GM12878 (cell line): ENCODE data around the gene DNAH5.

Experiments used
- CTCF ChIP-seq, 3 experiments: IDR thresholded peaks in 2 of 3; conservative IDR thresholded peaks in 1 of 3; 2 replicates each; pipeline ENCODE4 v1.5.1; 2011; ENCODE audit warnings: low read depth in 3 of 3, low read length in 3 of 3, mild to moderate bottlenecking in 3 of 3, control low read depth in 2 of 3, moderate library complexity in 2 of 3, inconsistent platforms in 1 of 3, mixed read lengths in 1 of 3; ENCODE audit not compliant: control insufficient read depth in 2 of 3, insufficient read depth in 1 of 3; ENCODE audit errors: extremely low read depth in 1 of 3
- EZH2 ChIP-seq: IDR thresholded peaks from 2 replicates; pipeline ENCODE4 v1.6.1; 2012; ENCODE audit warnings: low read depth, mild to moderate bottlenecking, control low read depth, inconsistent platforms, low read length, borderline replicate concordance; ENCODE audit not compliant: control insufficient read depth
- FOXM1 ChIP-seq: IDR thresholded peaks from 2 replicates; pipeline ENCODE4 v1.6.1; 2012; ENCODE audit warnings: low read depth, mild to moderate bottlenecking, inconsistent platforms, low read length, moderate library complexity
- KDM1A ChIP-seq: fragments of 200-600 bp; sonication (generic); IDR thresholded peaks from 2 replicates; pipeline ENCODE4 v1.6.1; 2016; ENCODE audit warnings: borderline replicate concordance
- MTA3 ChIP-seq: IDR thresholded peaks from 2 replicates; pipeline ENCODE4 v1.6.1; 2012; ENCODE audit warnings: low read length, inconsistent platforms, borderline replicate concordance
- POLR2A ChIP-seq: IDR thresholded peaks from 2 replicates; pipeline ENCODE4 v1.6.1; 2011; ENCODE audit warnings: low read depth, mild to moderate bottlenecking, low read length
- POLR2AphosphoS5 ChIP-seq: IDR thresholded peaks from 2 replicates; pipeline ENCODE4 v1.6.1; 2011; ENCODE audit warnings: mild to moderate bottlenecking, low read length, inconsistent platforms
- RAD21 ChIP-seq: IDR thresholded peaks from 2 replicates; pipeline ENCODE4 v1.6.1; 2011; ENCODE audit warnings: mild to moderate bottlenecking, low read depth, low read length, moderate library complexity; ENCODE audit not compliant: insufficient read depth
- STAT1 ChIP-seq: fragments of 450-650 bp; conservative IDR thresholded peaks from 2 replicates; pipeline ENCODE4 v1.6.1; 2014; ENCODE audit warnings: antibody characterized with exemption, mild to moderate bottlenecking
- ZBTB33 ChIP-seq: fragments of 450-650 bp; IDR thresholded peaks from 2 replicates; pipeline ENCODE4 v1.6.1; 2017; ENCODE audit warnings: mild to moderate bottlenecking

DNA sequence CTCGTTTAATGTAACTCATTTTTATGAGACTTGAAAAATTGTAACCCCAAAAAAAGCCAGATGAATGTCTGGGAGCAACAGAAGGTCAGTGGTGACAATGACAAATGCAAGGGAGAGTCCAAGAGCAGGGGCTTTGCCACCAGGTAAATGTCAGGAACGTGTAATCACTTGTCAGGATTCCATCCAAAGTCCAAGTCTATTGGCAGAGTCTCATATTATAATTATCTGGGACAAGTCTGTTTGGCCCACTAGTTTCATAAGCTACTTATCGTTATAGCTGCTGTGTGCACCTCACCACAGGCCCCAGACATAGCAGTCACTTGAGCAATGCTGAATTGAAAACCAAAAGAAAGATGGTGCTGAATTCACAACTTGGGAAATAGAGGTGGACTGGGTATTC, 180.8 kb downstream of the DNAH5 start:
- TF ChIP-seq MTA3 (no peak), CTCF (IDR thresholded peaks at IDR 0.05 in 2 of 3, conservative IDR thresholded peaks at IDR 0.05 in 1 of 3; ENCODE audit: control insufficient read depth in 2 of 3, extremely low read depth in 1 of 3, insufficient read depth in 1 of 3, low read depth in 3 of 3, low read length in 3 of 3) (no peak), EZH2 (no peak), KDM1A (no peak), FOXM1 (no peak), POLR2A (no peak), POLR2AphosphoS5 (no peak), RAD21 (no peak), STAT1 (no peak), ZBTB33 (no peak)
